Right ventricle myocardium inferior (tissue), 1 donor: ENCODE measurements around the gene CPZ. TPM values are rescaled to one million over a fixed set of nuclear protein-coding genes. Genes with fewer than 3 reads are reported as not detected.

ENCODE experiments used
- ATAC-seq: fragments of 200-7000 bp; cut with Tn5 transposase; one replicate; pipeline ENCODE4 v1.9.1; 2020; ENCODE audit warnings: mild to moderate bottlenecking, moderate library complexity
- DNase-seq: peaks from one replicate; pipeline ENCODE4 v3.0.0; 2021; ENCODE audit errors: missing footprints
- intact Hi-C: fragments of 100-400 bp; cut with DNase I; formaldehyde crosslinking; loops from one replicate; pipeline ENCODE4 v1.11.0; 2022
- total RNA-seq: library from RNA; stranded (reverse); fragmentation: NEBNext Ultra II Directional; extraction: Animal tissue kit (Norgen Biotek cat#: 25700); gene quantifications from one replicate; pipeline ENCODE4 v1.2.1, GENCODE V29; 2021
- donor health status: DM: no; HTN: yes; CAD: no; lungs with severe emphysema.

The CPZ gene
- total RNA-seq, 1 donor from 2014 or later, result 0.41 TPM

DNA sequence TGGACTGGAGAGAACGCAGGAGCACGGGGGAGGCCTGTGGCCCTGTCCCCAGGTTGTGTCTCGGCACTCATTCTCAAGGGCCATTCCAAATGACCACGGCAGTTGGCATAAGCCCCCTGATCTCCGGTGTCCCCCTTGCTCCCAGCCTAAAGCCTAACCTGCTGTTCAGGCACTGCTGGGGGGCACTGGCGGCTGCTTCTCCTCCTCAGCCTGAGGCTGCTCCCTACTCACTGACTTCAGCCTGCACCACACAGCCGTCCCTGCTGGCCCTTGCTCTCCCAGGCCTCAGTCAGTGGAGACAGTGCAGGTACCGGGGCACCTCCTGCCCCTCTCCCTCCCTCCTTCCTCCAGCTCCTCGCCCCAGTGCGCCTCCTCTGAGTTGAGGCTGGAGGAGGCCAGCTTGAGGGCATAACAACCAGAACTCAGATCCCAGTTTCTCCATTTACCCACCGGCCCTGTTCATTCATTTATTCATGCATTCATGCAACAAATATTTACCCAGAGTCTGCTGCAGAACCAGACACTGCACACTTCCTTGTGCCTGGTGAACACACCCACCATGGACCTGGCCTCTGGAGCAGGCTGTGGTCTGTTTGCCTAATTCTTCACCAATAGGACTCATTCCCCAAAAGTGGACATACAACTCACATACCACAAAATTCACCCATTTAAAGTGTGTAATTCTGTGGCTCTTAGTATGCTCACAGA, 65.0 kb downstream of the CPZ start:
- ATAC-seq (no peak), DNase-seq (no peak)
- intact Hi-C loops, result no loop called here

DNA sequence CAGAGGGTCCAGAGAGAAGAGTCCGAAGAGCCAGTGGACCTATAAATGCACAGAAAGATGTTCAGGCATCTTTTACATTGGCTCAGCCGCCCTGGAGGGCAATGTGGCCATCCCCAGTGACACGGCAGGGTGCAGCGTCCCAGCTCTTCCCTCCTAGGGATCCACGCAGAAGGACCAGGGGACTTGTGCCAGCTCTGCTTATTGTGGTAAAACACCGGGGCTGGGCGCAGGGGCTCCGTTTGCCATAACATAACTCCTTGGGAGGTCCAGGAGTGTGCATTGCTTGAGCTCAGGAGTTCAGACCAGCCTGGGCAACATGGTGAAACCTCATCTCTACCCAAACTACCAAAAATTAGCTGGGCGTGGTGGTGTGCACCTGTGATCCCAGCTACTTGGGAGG, 70.2 kb downstream of the CPZ start:
- DNase-seq (no peak), ATAC-seq (no peak)
- intact Hi-C loops, result no loop called here

DNA sequence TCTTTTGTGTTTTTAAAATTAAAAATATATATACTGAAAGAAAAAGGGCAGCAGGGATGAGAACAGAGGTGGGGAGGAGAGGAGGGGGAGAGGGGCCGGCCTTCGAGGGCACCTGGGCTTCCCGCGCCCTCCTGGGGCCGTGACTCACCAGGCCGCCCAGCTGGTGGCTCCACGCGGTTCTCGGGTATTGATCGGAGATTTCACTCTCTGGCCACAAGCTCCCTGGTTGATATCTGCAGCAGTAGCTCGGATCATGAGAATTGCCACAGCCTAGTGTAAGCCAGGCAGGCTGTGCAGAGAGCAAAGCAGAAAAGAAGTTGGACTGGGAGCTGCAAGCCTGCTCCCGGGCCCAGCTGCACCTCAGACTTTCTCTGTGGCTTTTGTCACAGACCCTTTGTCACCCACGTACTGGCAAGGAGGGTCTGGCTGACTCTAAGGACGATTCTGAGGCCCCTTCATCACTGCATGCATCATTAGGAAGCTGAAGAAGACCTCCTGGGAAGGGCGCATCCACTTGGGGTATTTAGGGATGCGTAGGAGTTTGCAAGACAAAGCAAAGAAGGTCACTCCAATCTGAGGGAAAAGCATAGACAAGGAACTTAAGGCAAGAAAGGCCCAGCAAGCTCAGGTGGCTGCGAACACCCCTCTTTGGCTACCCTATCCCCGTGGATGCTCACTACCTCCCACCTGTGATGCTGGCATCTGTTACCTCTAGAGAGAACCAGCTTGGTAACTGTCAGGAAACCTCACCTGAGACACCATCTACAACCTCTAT, 71.7 kb downstream of the CPZ start:
- ATAC-seq (no peak), DNase-seq (no peak)
- intact Hi-C loops, result no loop called here

DNA sequence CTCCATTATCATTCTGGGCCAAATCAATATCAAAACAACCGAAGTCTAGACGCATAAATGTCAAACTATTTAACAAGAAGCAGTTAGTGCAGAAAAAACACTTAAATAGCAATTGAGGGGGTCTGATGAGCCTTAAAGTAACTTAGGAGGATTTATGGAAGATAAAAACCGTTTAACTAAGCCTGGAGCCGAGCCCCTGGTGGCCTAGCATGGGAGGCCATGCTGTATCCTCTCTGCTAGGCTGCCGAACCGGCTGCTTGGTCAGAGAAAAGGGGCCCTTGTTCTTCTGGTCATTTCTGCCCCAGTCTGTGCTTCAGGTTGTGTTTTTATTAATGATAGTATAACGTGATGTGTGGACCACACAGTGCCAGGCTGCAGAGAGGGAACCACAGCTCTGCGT, 72.4 kb downstream of the CPZ start:
- intact Hi-C loops, result no loop called here
- ATAC-seq, result no peak
- no peak for DNase-seq

DNA sequence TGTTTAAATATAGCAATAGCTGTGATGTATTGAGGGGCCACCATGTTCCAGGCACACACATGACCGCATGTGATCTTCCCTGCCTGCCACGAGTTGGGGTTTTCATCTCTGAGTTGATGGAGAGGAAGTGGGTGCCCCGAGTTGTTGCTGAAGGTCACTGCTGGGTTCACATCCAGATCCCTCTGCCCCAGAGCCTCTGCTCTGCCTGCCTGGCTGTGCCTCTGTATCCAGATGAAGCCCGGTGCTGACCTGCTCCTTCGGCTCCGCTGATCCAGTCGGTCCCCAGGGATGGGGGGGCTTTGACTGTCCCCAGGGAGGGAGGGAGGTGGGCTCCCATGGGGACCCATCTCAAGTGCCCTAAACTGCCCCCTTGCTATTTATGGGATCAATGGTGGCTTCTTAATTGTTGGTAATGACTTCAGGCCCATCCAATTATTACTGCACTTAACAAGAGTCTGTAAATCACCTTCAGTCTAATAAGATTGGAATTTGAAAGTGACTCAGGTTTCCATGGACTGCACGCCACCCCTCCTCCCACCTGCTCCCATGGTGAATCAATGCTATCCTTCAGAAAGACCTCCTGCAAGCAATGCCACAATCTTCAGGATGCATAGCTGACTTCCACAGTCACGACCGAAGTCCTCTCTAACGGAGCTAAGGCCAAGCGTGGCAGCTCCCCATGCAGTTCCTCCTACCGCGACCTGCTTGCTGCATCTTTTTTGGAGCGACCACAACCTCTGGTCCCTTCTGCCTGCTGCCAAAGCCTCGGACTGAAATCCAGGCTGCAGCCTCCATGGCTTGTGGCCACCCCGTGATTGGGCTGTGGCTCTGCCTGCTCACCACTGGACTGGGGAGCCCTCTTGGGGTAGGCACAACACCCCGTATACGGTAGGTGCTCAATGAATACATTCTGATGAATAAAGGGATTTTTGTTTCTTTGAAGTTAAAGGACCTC, 73.1 kb downstream of the CPZ start:
- DNase-seq (no peak), ATAC-seq (no peak)
- intact Hi-C loops, result no loop called here

DNA sequence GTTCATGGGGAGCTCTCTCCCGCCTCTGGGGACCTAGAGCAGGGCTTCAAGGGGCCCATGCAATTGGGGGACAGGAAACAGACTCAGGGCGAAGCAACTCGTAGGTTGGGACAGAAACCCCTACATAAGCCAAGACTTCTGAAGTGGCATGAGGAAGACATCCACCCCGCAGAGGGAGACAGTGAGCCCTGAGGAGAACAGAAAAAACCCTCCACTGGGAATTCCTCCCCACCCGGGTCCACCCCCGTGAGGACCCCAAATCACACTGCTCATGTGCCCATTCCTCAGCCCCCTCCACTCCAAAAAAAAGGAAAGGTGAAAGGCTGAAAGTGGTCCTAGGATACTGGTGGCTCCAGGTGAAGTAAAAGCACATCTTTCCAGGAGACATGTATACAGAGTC, 74.0 kb downstream of the CPZ start:
- intact Hi-C loops, result no loop called here
- ATAC-seq (no peak), DNase-seq (no peak)

Other genes starting within 250 kb of the CPZ start
- gene ACOX3, start 152.0 kb upstream of the CPZ start, total RNA-seq, result 25.3 TPM
- gene TRMT44, start 152.0 kb upstream of the CPZ start, total RNA-seq, result 9.2 TPM
- gene GPR78, start 12.4 kb upstream of the CPZ start, total RNA-seq, result not detected